ENCODE results near the gene GH1. TPM values are rescaled to one million over a fixed set of nuclear protein-coding genes. Genes with fewer than 3 reads are reported as not detected.
A peak's percentile ranks its signal among the peaks of the same experiment; 100 is the strongest.

Gene GH1
- total and polyA plus RNA-seq, 8 donors, result not detected

DNA sequence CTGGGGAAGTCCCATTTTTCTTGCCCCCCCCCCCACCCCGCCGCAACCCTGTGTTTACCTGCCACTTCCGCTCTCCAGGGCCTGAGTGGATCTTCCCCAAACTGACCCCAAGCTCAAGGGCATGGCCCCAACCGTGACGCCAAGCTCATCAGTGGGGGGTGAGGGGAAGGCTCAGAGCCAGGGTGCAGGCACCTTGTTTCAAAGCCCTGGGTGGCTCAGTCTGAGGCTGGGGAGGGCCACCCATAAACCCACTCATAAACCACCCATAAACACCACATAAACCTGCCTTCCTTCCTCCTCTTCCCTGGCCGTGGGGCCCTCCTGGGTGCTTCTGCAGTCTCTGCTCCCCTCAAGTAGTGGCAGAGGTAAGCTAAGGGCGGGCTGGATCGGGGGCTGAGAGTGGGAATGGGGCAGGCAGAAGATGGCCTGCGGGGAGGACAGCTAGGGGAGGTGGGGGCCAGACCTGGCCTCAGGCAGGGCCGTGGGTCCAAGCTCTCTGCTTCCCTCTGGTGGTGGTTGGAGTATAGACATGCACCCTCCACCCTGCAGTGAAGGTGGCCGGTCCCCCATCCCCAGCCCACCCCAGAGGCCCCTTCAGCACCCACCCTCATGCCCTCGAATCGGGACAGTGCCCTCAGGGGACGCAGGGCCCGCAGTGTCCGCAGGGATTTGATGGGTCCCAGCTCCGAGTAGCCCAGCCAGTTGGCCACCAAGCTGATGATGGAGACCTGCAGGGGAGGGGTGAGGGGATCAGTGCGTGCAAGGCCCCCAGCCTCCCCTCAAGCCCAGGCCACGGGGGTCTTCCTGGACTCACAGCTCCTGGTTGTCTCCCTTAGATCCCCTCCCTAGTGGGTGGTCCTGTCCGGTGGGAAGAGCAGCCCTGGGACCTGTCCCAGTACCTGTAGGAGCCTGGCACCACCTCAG lies 28.1 kb upstream of the GH1 start:
- no peak overlapping the region for H3K4me3 ChIP-seq
- H3K27me3 ChIP-seq, result peaks cover 0 to 36% (median 0%) of the 10 kb centered on the region in 3 donors
- H3K4me1 ChIP-seq, result peaks cover 0 to 16% (median 6%) of the 10 kb centered on the region in 4 donors
- H3K27ac ChIP-seq, result no peak overlapping the region
- TF ChIP-seq, protein P1, sequence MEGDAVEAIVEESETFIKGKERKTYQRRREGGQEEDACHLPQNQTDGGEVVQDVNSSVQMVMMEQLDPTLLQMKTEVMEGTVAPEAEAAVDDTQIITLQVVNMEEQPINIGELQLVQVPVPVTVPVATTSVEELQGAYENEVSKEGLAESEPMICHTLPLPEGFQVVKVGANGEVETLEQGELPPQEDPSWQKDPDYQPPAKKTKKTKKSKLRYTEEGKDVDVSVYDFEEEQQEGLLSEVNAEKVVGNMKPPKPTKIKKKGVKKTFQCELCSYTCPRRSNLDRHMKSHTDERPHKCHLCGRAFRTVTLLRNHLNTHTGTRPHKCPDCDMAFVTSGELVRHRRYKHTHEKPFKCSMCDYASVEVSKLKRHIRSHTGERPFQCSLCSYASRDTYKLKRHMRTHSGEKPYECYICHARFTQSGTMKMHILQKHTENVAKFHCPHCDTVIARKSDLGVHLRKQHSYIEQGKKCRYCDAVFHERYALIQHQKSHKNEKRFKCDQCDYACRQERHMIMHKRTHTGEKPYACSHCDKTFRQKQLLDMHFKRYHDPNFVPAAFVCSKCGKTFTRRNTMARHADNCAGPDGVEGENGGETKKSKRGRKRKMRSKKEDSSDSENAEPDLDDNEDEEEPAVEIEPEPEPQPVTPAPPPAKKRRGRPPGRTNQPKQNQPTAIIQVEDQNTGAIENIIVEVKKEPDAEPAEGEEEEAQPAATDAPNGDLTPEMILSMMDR (IDR thresholded peaks at IDR 0.05), result peak in 5 of 7 experiments; percentile 13 to 70 (median 42)
- no peak for TF ChIP-seq POLR2AphosphoS5 (IDR thresholded peaks at IDR 0.05)
- WGBS, 5 donors, result 28 to 46% (median 35%) methylated on average over 10 to 20 of the region's 20 CpGs
- H3K36me3 ChIP-seq, result no peaks in the 10 kb centered on the region
- no peaks in the 10 kb centered on the region for H3K9me3 ChIP-seq
- peak; percentile 51 to 76 for DNase-seq
- intact Hi-C loops (cut with DNase I; ENCODE audit: low total_unique reads), result no loop called here

DNA sequence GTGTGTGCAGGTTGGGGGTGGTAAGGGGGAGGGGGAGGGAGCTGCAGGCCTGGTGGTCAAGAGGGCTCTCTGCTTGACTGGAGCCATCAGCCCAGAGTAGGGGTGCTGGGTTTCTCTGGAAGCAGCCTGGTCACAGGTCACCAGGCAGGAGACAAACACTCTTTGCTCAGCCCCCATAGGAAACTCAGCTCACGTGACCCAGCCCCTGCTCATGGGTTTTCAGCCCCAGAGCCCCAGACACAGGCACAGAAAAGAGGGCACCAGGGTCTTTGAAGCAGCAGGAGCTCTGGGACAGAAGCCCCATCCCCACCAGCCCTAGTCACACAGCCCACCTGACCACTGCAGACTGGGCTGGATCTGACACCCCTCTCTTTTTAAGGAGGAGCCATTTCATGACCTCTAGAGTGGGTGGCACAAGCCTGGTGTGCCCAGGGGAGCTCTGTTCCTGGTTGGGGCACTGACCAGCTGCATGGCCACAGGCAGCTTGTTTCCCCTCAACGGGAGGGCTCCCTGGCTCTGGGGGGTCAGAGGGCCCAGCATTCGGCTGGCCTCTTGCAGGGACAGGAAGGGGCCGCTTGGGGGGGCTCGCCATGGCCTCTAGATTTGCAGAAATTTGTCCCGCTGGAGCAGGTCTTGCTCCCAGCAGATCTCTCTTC lies 27.3 kb upstream of the GH1 start:
- intact Hi-C loops (cut with DNase I; ENCODE audit: low total_unique reads), result no loop called here
- peaks cover 0 to 16% (median 6%) of the 10 kb centered on the region in 4 donors for H3K4me1 ChIP-seq
- no peaks in the 10 kb centered on the region for H3K9me3 ChIP-seq
- TF ChIP-seq POLR2A (IDR thresholded peaks at IDR 0.05) (no peak), EP300 (IDR thresholded peaks at IDR 0.05) (no peak), POLR2AphosphoS5 (IDR thresholded peaks at IDR 0.05) (no peak)
- TF ChIP-seq, protein P1 (IDR thresholded peaks at IDR 0.05), result no peak
- 51 to 68% (median 65%) methylated on average over 5 to 6 of the region's 6 CpGs for WGBS, 5 donors
- H3K27me3 ChIP-seq, result peaks cover 0 to 36% (median 0%) of the 10 kb centered on the region in 3 donors
- no peak overlapping the region for H3K4me3 ChIP-seq
- no peak overlapping the region for H3K27ac ChIP-seq
- H3K36me3 ChIP-seq, result no peaks in the 10 kb centered on the region
- no peak for DNase-seq

DNA sequence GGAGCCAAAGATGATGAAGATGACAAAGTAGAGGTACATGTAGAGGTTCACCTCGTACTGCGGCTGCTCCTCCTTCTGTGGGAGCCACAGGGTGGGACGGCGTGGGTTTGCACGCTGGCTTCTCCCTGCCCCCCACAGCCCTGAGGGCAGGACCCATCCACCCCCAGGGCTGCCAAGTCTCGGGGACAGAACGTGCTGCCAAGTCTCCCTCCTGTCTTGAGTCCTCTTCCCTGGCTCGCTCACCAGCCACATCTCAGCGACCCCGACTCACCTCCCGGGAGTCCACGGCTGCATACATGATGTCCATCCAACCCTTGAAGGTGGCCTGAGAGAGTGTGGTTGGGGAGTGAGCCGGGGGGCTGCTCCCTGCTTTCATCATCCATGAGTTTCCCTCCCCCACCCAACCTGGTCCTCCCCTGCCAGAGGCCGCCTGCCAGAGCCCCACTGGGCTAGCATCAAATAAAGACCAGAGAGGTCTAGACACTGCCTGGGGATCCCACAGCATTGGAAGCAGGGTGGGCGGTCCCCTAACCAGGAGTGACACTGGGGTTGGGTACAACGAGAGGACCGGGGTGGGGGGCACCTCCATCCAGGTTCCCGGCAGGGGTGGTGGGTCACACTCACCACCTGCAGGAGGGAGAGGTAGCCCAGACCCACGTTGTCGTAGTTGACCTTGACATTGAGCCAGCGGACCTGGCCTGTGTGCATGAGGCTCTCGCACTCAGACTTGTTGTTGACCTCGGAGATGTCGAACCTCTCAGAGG lies 26.3 kb upstream of the GH1 start:
- Histone ChIP-seq H3K27me3 (peaks cover 0 to 26% (median 0%) of the 10 kb centered on the region in 3 donors), H3K4me1 (peaks cover 0 to 16% (median 6%) of the 10 kb centered on the region in 4 donors), H3K27ac (no peak overlapping the region), H3K4me3 (no peak overlapping the region), H3K9me3 (no peaks in the 10 kb centered on the region), H3K36me3 (no peaks in the 10 kb centered on the region)
- no peak for DNase-seq
- 85 to 88% (median 87%) methylated on average over 19 to 24 of the region's 24 CpGs for WGBS, 5 donors
- intact Hi-C loops (cut with DNase I; ENCODE audit: low total_unique reads), result no loop called here
- TF ChIP-seq EP300 (IDR thresholded peaks at IDR 0.05) (no peak), POLR2AphosphoS5 (IDR thresholded peaks at IDR 0.05) (no peak), POLR2A (IDR thresholded peaks at IDR 0.05) (no peak)
- TF ChIP-seq, protein P1 (IDR thresholded peaks at IDR 0.05), result no peak

DNA sequence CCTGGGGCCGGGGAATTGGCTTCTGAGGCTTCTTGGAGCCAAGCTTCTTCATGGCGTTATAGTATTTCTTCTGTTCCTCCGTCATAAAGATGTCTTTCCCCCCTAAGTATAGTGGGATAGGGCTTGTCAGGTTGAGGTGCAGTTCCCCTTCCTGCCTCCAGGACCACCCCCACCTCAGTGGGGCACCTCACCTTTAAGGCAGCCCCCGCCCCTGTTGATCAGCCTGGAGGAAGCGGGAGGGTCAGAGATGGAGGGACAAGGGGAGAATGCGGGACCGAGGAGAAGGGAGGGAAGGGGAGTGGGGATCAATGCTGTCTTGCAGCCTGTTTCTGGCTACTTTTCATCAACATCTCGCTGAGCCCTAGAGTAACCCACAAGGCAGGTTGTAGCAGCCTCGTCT lies 25.1 kb upstream of the GH1 start:
- peaks cover 0 to 16% (median 6%) of the 10 kb centered on the region in 4 donors for H3K4me1 ChIP-seq
- TF ChIP-seq POLR2AphosphoS5 (IDR thresholded peaks at IDR 0.05), result no peak
- no peak for TF ChIP-seq POLR2A (IDR thresholded peaks at IDR 0.05)
- no peak for TF ChIP-seq EP300 (IDR thresholded peaks at IDR 0.05)
- TF ChIP-seq, protein P1 (IDR thresholded peaks at IDR 0.05), result no peak
- 76 to 82% (median 80%) methylated on average over 9 of the region's 9 CpGs for WGBS, 5 donors

More for the DNA sequence above, 25.1 kb upstream of the GH1 start:
- Histone ChIP-seq H3K27me3 (peaks cover 0 to 15% (median 0%) of the 10 kb centered on the region in 3 donors), H3K27ac (no peak overlapping the region), H3K36me3 (no peaks in the 10 kb centered on the region), H3K9me3 (no peaks in the 10 kb centered on the region), H3K4me3 (no peak overlapping the region)
- DNase-seq, result no peak
- intact Hi-C loops (cut with DNase I; ENCODE audit: low total_unique reads), result no loop called here
